Lower leg skin (tissue), 3 donors: ENCODE results near the gene PCP4L1.

Source experiments
- CTCF ChIP-seq, 3 donors: fragments of 450-650 bp; IDR thresholded peaks; one replicate each; pipeline ENCODE4 v1.5.1; 2016; ENCODE audit warnings: antibody characterized with exemption in 3 of 3, mild to moderate bottlenecking in 3 of 3, moderate library complexity in 2 of 3
- POLR2A ChIP-seq, 2 donors: fragments of 450-650 bp; IDR thresholded peaks; one replicate each; pipeline ENCODE4 v1.6.1; 2016 to 2017; ENCODE audit warnings: antibody characterized with exemption in 2 of 2, mild to moderate bottlenecking in 1 of 2, moderate library complexity in 1 of 2

DNA sequence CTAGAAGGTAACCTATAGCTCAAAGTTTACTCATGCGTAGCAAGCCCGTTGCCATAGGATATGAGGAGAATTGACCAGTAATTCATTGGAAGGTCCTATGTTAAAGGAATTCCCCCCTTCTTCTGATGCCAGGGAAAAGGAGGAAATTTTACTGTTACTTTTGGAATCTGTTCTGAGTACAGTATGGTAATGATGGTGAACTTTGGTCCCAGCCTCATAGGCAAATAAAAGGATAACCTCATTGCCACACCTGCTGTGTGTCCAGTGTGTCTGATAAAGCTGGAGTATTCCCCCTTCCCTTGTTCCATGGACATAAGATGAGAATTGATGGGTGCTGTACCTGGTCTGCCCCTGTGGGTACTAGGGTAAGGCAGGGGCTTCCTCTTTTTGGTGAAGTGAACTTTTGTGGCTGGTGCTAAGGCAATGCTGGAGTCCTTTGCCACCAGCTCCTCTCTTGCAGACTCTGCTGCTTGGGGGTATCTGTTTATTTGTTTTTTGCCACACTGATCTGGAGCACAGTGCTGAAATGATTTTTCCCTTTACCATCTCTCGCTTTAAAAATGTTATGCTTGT lies 29.0 kb downstream of the PCP4L1 start:
- TF ChIP-seq POLR2A (IDR thresholded peaks at IDR 0.05) (no peak), CTCF (IDR thresholded peaks at IDR 0.05) (no peak)
